ENCODE data around the gene MT1A.
"Not testable (repeated sequence)": the region's sequence is repeated elsewhere in the genome, so short reads cannot be mapped to it uniquely, and the experiment has no call there.

MT1A gene

GRCh38 chr16:56651586-56651985, 13.1 kb downstream of the MT1A start, which contains the start of gene MT1B:
Gene MT1B, plus strand, starts transcription at chr16:56651886. Its CDS starts 68 bp downstream, at chr16:56651954.
- DNase-seq (ENCODE audit: insufficient read length, low spot score) (no peak), FAIRE-seq (no peak)

GRCh38 chr16:56652600-56652999, 14.1 kb downstream of the MT1A start:
- FAIRE-seq, result no peak
- DNase-seq (ENCODE audit: insufficient read length, low spot score), result no peak

- no peak for DNase-seq (ENCODE audit: insufficient read length, low spot score)
- no peak for FAIRE-seq
Observed at GRCh38 chr16:56653218-56653617, 14.8 kb downstream of the MT1A start.

- peak; percentile 40 for DNase-seq (ENCODE audit: insufficient read length, low spot score)
- FAIRE-seq, result peak; percentile 42
Observed at GRCh38 chr16:56657555-56658326, 19.3 kb downstream of the MT1A start, which contains the start of gene MT1F. Gene MT1F, plus strand, starts transcription at chr16:56657959. Its CDS starts 100 bp downstream, at chr16:56658059.

GRCh38 chr16:56658327-56658875, 19.9 kb downstream of the MT1A start:
- no peak for DNase-seq (ENCODE audit: insufficient read length, low spot score)
- FAIRE-seq, result no peak

- no peak for FAIRE-seq
- DNase-seq (ENCODE audit: insufficient read length, low spot score), result no peak
Observed at GRCh38 chr16:56662357-56663354, 24.2 kb downstream of the MT1A start.

- FAIRE-seq (no peak), DNase-seq (ENCODE audit: insufficient read length, low spot score) (no peak)
Observed at GRCh38 chr16:56664506-56664905, 26.0 kb downstream of the MT1A start.

GRCh38 chr16:56665286-56666261, 27.1 kb downstream of the MT1A start:
- FAIRE-seq, result peak; percentile 68
- DNase-seq (ENCODE audit: insufficient read length, low spot score), result not testable (repeated sequence)

- FAIRE-seq (no peak), DNase-seq (ENCODE audit: insufficient read length, low spot score) (no peak)
Observed at GRCh38 chr16:56667581-56668571, 29.4 kb downstream of the MT1A start, which contains the start of gene MT1G. Gene MT1G, minus strand, starts transcription at chr16:56668065. Its CDS starts 72 bp downstream, at chr16:56667993.

GRCh38 chr16:56669005-56669839, 30.8 kb downstream of the MT1A start, which contains the start of gene MT1H:
Gene MT1H, plus strand, starts transcription at chr16:56669814. Its CDS starts 71 bp downstream, at chr16:56669885.
- DNase-seq (ENCODE audit: insufficient read length, low spot score), result no peak

GRCh38 chr16:56669840-56670619, 31.6 kb downstream of the MT1A start:
- no peak for FAIRE-seq
- no peak for DNase-seq (ENCODE audit: insufficient read length, low spot score)

More at GRCh38 chr16:56669005-56669839, 30.8 kb downstream of the MT1A start, which contains the start of gene MT1H:
- FAIRE-seq, result no peak

- no peak for FAIRE-seq
- no peak for DNase-seq (ENCODE audit: insufficient read length, low spot score)
Observed at GRCh38 chr16:56670620-56670934, 32.1 kb downstream of the MT1A start.

- not testable (repeated sequence) for FAIRE-seq; DNase-seq (ENCODE audit: insufficient read length, low spot score)
Observed at GRCh38 chr16:56671691-56672090, 33.2 kb downstream of the MT1A start.

- DNase-seq (ENCODE audit: insufficient read length, low spot score); FAIRE-seq: not testable (repeated sequence)
Observed at GRCh38 chr16:56672171-56672570, 33.7 kb downstream of the MT1A start.

GRCh38 chr16:56672761-56673536, 34.5 kb downstream of the MT1A start:
- DNase-seq (ENCODE audit: insufficient read length, low spot score), result no peak
- FAIRE-seq, result no peak

GRCh38 chr16:56673921-56674320, 35.5 kb downstream of the MT1A start:
- FAIRE-seq (no peak), DNase-seq (ENCODE audit: insufficient read length, low spot score) (no peak)

Data from GM19239 (cell line).